Measurements from ENCODE around the gene WDFY3.

GRCh38 chr4:84874619-84875018, 91.9 kb downstream of the WDFY3 start:
- TF ChIP-seq CTCF (IDR thresholded peaks at IDR 0.05), result no peak
- TF ChIP-seq POLR2A (IDR thresholded peaks at IDR 0.05), result no peak

All from suprapubic skin (tissue), 3 donors.